Measurements from ENCODE around the gene PVRIG.

DNA sequence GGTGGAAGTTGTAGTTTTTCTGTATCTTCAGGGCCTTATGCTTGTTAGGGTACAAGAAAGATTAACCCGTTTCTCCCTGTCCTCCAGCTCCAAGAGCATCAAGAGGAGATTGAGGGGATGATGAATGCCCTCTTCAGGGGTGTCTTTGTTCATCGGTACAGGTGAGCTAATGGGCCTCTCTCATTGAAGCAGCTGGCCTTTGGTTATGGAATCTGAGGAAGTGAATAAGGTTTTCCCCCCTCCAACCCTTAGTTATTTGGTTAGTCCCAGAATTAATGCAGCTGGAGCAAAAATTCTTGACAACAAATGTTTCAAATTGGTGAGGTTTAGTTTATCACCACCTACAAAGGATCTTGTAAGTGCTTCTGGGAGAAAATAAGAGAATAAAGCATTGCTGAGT is 24.5 kb upstream of the PVRIG start:
- TF ChIP-seq, protein P1, sequence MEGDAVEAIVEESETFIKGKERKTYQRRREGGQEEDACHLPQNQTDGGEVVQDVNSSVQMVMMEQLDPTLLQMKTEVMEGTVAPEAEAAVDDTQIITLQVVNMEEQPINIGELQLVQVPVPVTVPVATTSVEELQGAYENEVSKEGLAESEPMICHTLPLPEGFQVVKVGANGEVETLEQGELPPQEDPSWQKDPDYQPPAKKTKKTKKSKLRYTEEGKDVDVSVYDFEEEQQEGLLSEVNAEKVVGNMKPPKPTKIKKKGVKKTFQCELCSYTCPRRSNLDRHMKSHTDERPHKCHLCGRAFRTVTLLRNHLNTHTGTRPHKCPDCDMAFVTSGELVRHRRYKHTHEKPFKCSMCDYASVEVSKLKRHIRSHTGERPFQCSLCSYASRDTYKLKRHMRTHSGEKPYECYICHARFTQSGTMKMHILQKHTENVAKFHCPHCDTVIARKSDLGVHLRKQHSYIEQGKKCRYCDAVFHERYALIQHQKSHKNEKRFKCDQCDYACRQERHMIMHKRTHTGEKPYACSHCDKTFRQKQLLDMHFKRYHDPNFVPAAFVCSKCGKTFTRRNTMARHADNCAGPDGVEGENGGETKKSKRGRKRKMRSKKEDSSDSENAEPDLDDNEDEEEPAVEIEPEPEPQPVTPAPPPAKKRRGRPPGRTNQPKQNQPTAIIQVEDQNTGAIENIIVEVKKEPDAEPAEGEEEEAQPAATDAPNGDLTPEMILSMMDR (IDR thresholded peaks at IDR 0.05), result no peak
- TF ChIP-seq POLR2A (IDR thresholded peaks at IDR 0.05), result no peak

Measured in lower leg skin (tissue), 3 donors.